HG03045 (cell line): Measurements from ENCODE around the gene NECTIN4.

Experiments used
- ATAC-seq: cut with Tn5 transposase; IDR thresholded peaks from one replicate; pipeline ENCODE4 v1.9.1; 2021; ENCODE audit warnings: mild to moderate bottlenecking, moderate library complexity; ENCODE audit not compliant: unreplicated experiment

Gene NECTIN4

GRCh38 chr1:161083748-161084596 is 5.4 kb downstream of the NECTIN4 start:
- ATAC-seq: no peak

- ATAC-seq: no peak
These were observed 6.2 kb downstream of the NECTIN4 start for GRCh38 chr1:161082996-161083747.

DNA sequence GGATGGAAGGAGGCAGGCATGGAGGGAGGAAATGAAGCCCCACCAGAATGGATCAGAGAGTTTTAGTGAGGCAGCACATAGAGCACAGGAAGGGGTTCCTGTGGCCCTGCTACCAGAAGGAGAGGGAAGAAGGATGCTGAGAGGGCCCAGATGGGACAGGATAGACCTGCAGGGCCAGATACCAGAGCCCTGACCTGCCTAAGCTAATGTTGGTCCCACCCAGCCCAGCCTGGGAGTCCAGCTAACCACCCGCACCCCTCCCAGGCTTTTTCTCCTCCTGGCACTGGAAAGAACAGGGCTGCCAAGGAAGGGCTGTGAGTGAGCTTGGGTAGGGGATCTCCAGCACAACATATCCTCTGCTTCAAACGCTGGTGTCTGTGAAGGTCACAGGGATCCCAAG is 6.9 kb downstream of the NECTIN4 start:
- ATAC-seq: no peak

DNA sequence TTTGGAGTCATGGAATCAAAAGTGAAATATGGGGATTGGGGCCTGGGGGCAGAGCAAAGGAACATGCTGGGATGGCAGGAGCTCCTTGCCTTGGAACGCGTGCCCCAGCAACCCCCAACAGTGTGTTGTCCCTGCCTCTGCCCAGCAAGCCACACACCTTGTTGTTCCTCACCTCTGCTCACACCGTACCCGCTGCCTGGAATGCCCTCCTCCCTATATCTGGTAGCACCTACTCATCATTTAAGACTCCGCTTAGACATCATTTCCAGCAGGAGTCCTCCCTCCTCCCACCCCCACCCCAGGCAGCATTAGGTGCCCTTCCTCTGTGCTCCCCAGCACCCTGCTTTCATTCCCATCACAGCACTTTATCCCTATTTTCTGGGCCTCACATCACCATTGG is 7.8 kb downstream of the NECTIN4 start:
- no peak for ATAC-seq

- no peak for ATAC-seq
These were observed 8.6 kb downstream of the NECTIN4 start for GRCh38 chr1:161080441-161081405.

GRCh38 chr1:161079436-161080110 is 9.8 kb downstream of the NECTIN4 start:
- ATAC-seq: no peak

GRCh38 chr1:161077426-161077825 is 11.9 kb downstream of the NECTIN4 start:
- no peak for ATAC-seq

GRCh38 chr1:161076410-161076809 is 12.9 kb downstream of the NECTIN4 start:
- ATAC-seq: no peak

- no peak for ATAC-seq
These were observed 14.5 kb downstream of the NECTIN4 start for GRCh38 chr1:161074676-161075368.

GRCh38 chr1:161073474-161074121 is 15.8 kb downstream of the NECTIN4 start:
- ATAC-seq: no peak

- no peak for ATAC-seq
These were observed 16.5 kb downstream of the NECTIN4 start for GRCh38 chr1:161072751-161073449.

DNA sequence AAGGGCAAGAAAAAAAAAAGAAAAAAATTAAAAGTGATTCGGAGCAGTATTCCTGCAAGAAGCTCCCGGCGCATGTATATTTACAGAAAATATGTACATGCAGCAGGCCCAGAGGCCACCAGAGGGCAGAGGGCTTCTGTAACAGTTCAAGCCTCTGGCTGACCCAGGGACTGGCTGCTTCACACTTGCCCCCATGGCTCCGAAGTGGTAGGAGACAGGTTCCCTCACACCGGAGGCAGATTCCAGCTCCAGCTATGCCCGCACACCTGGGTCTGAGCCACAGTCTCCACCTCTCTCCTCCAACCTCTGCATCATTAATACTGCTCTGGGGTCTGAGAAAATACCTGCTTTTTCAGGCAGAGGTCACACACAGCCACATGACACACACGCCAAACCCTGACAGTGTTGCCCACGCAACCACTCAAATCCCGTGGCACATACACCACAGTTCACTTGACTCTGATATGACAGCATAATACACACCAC is 17.4 kb downstream of the NECTIN4 start:
- ATAC-seq: no peak

DNA sequence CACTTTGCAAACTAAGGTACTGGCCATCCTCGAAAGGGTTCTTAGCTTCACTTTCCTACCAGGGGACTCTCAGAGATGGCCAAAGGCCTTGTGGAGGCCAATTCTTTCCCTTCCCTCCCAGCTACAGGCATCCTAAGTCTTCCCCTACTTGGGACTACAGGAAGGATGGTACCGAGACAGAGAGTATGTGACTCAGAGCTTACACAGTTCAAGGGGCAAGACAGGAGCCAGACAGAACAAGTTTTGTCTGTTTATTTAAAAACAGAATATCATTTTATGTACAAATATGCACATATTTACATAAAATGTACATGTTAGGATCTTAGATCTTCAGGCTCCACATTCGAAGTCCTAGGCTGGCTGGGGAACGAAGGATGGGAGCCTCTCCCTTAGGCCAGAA is 18.6 kb downstream of the NECTIN4 start:
- no peak for ATAC-seq

GRCh38 chr1:161069731-161070270 is 19.6 kb downstream of the NECTIN4 start, which contains the start of gene ARHGAP30:
ARHGAP30 (minus strand) TSS chr1:161069891; CDS start chr1:161069624, 267 bp downstream.
- ATAC-seq: peak; percentile 84

GRCh38 chr1:161069241-161069640 is 20.1 kb downstream of the NECTIN4 start:
- ATAC-seq: peak; percentile 13

GRCh38 chr1:161068306-161069234 is 20.8 kb downstream of the NECTIN4 start:
- ATAC-seq: peak; percentile 52

DNA sequence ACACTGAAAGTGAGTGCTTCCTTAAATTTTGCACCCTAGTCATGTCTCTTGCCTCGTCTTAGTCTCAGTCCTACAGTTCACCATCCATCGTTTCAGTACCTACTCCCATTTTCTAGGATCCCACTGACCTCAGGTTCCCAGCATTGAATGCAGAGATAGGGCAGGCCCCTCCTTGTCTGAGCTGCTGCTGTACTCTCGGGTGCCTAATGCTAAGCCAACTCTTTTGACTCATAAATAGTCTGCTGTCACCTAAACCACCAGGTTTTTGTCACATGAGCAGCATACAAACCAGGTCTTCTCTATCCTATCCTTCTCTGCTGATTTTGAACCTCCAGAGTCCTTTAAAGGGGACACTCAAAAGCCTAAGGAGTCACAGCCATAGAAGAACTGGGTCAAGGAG is 22.7 kb downstream of the NECTIN4 start:
- ATAC-seq: no peak
